Cardiac muscle cell (in vitro differentiated cells and primary cell): ENCODE data around the gene GNAZ. TPM values are rescaled to one million over a fixed set of nuclear protein-coding genes. Genes with fewer than 3 reads are reported as not detected.

Experiments used
- DNase-seq, 2 donors: peaks; one replicate each; pipeline versions ENCODE4 v3.0.0 to v3.0.0-alpha.2; 2010 to 2017; ENCODE audit warnings: low read depth in 1 of 2, low spot score in 1 of 2
- H3K27ac ChIP-seq: fragments of 200-600 bp; sonication (generic); 2 replicates; pipeline ENCODE4 v1.5.1; 2016
- H3K27me3 ChIP-seq: fragments of 200-600 bp; sonication (generic); 2 replicates; pipeline ENCODE4 v1.6.0; 2016; ENCODE audit warnings: control low read depth
- H3K36me3 ChIP-seq: fragments of 200-600 bp; sonication (generic); 2 replicates; pipeline ENCODE4 v1.5.1; 2016; ENCODE audit warnings: control low read depth
- H3K4me1 ChIP-seq: fragments of 200-600 bp; sonication (generic); 2 replicates; pipeline ENCODE4 v1.8.1; 2017; ENCODE audit warnings: low read depth, mild to moderate bottlenecking, mixed run types
- H3K4me3 ChIP-seq: fragments of 200-600 bp; sonication (generic); 2 replicates; pipeline ENCODE4 v1.5.1; 2016; ENCODE audit warnings: mild to moderate bottlenecking
- H3K9me3 ChIP-seq: fragments of 200-600 bp; sonication (generic); 2 replicates; pipeline ENCODE4 v1.5.1; 2017; ENCODE audit warnings: low read depth, mild to moderate bottlenecking, control low read depth
- polyA plus RNA-seq: library from polyadenylated mRNA; unstranded; fragments of >200 nt; fragmentation: Nextera tagmentation; extraction: Ambion mirVana; gene quantifications from 2 replicates; pipeline ENCODE4 v1.2.1, GENCODE V29; 2016
- total RNA-seq: library from RNA; depleted of rRNA; stranded (reverse); fragments of >200 nt; gene quantifications from 2 replicates; pipeline ENCODE4 v1.2.3, GENCODE V29; 2016
- TF ChIP-seq, protein P1 (sequence below): IDR thresholded peaks from 2 replicates; pipeline ENCODE4 v1.5.1; 2012; ENCODE audit warnings: low read depth, mild to moderate bottlenecking, low read length

Gene GNAZ
- total and polyA plus RNA-seq, 2 experiments from 2014 or later, result 1.8 to 3.7 TPM

DNA sequence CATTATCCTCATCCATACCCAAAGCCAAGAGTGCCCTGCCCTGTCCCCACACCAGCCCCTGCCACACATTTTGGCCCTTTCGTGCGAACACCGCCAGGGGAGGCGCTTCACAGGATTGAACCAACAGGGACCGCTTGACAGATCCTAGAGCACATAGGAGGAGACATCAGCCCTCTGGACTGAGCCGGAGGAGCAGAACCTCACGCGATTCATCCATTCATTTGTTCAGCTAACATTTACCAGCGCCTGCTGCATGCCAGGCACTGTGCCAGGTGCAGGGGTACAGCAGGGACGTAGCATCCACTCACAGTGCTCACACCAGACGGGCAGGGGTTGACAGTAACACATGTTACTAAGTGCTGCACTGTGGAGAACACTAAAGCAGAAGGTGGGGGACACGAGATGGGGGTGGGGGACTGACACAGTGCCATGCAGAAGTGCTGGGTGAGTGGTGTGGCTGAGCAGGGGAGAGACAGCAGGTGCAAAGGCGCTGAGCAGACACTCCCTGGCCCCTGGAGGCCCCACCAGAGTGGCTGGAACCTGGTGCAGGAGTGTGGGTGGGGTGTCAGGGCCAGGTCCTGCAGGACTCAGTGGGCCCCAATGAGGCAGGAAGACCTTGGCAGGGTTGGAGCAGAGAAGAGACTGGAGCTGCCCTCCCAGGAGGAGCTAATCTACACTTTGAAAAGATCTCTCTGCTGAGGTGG, 3.4 kb downstream of the GNAZ start:
- no peak for DNase-seq
- H3K4me3 ChIP-seq, result no peak overlapping the region
- peaks cover 52% of the 10 kb centered on the region for H3K27me3 ChIP-seq
- TF ChIP-seq, protein P1, sequence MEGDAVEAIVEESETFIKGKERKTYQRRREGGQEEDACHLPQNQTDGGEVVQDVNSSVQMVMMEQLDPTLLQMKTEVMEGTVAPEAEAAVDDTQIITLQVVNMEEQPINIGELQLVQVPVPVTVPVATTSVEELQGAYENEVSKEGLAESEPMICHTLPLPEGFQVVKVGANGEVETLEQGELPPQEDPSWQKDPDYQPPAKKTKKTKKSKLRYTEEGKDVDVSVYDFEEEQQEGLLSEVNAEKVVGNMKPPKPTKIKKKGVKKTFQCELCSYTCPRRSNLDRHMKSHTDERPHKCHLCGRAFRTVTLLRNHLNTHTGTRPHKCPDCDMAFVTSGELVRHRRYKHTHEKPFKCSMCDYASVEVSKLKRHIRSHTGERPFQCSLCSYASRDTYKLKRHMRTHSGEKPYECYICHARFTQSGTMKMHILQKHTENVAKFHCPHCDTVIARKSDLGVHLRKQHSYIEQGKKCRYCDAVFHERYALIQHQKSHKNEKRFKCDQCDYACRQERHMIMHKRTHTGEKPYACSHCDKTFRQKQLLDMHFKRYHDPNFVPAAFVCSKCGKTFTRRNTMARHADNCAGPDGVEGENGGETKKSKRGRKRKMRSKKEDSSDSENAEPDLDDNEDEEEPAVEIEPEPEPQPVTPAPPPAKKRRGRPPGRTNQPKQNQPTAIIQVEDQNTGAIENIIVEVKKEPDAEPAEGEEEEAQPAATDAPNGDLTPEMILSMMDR, result no peak
- no peak overlapping the region for H3K27ac ChIP-seq
- H3K4me1 ChIP-seq, result no peaks in the 10 kb centered on the region
- H3K9me3 ChIP-seq, result no peaks in the 10 kb centered on the region
- no peaks in the 10 kb centered on the region for H3K36me3 ChIP-seq

DNA sequence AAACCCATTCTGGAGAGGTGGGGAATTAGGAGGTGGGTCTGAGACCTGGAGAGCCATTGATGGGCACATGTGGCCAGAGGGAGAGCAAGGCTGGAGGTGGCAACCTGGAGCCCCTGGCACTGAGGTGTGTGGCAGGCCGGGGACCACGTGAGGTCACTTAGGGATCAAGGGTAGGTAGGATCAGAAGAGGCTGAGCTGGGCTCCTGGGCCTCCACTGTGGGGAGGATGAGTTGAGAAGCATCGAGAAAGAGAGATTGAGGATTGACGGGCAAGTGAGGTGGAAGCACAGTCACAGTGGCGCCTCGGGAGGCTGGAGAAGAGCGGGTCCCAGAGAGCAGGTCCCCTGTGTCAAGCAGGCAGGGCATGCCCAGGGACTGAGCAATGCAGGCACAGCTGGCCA, 4.1 kb downstream of the GNAZ start:
- no peak overlapping the region for H3K4me3 ChIP-seq
- no peaks in the 10 kb centered on the region for H3K4me1 ChIP-seq
- peaks cover 45% of the 10 kb centered on the region for H3K27me3 ChIP-seq
- H3K27ac ChIP-seq, result no peak overlapping the region
- no peaks in the 10 kb centered on the region for H3K9me3 ChIP-seq
- TF ChIP-seq, protein P1, result no peak
- H3K36me3 ChIP-seq, result no peaks in the 10 kb centered on the region
- no peak for DNase-seq

DNA sequence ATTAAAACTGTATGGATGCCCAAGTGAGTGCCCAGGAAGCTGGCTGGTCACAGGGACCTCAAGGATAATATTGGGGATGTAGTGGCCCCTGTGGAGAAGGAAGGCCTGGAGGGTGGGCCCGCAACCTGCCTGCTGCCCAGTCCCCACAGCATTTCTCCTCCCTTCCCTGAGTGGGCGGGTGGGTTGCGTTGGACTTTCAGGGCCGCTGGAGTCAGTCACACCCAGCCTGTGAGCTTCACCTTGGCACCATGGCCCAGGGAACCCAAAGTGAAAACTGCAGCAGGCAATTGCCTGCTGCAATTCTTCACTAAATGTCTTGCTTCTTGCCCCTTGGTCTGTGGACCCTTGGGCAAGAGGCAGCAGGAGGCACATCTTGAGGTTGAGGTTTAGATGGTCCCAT, 4.7 kb downstream of the GNAZ start:
- TF ChIP-seq, protein P1, result no peak
- no peak overlapping the region for H3K27ac ChIP-seq
- H3K27me3 ChIP-seq, result peaks cover 40% of the 10 kb centered on the region
- no peak overlapping the region for H3K4me3 ChIP-seq
- H3K36me3 ChIP-seq, result no peaks in the 10 kb centered on the region
- H3K9me3 ChIP-seq, result no peaks in the 10 kb centered on the region
- H3K4me1 ChIP-seq, result no peaks in the 10 kb centered on the region
- no peak for DNase-seq

DNA sequence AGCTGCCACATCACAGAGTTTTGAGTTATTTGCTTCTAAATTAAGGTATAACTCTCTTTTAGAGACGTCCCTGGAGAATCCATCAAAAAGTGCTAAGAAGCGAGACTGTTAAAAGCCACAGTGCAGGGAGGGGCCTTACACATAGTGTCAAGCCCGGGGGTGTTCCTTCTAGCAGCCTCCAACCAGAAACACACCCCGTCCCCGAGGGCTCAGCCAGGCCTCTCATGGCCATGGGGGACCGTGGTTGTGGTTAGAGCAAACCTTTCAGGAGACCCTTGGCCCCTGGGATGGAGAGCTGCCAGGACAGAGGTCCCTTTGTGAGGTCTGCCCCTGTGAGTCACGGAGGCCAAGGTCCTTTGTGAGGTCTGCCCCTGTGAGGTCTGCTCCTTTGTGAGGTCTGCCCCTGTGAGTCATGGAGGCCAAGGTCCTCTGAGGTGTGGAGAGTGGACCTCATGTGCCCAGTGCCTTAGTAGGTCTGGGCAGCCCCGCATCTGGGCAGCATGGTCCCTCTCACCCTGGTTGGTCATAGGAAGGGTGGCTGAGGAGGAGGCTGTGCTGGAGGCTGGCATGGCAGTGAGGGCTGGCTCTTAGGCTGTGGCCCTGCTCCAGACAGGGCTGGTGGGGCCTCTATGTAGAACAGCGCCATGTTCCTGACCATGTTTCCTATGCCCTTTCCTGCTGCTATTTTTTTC, 5.4 kb downstream of the GNAZ start:
- Histone ChIP-seq H3K36me3 (no peaks in the 10 kb centered on the region), H3K4me1 (no peaks in the 10 kb centered on the region), H3K27ac (no peak overlapping the region), H3K9me3 (no peaks in the 10 kb centered on the region), H3K27me3 (peaks cover 37% of the 10 kb centered on the region), H3K4me3 (no peak overlapping the region)
- DNase-seq, result no peak
- TF ChIP-seq, protein P1, result no peak

DNA sequence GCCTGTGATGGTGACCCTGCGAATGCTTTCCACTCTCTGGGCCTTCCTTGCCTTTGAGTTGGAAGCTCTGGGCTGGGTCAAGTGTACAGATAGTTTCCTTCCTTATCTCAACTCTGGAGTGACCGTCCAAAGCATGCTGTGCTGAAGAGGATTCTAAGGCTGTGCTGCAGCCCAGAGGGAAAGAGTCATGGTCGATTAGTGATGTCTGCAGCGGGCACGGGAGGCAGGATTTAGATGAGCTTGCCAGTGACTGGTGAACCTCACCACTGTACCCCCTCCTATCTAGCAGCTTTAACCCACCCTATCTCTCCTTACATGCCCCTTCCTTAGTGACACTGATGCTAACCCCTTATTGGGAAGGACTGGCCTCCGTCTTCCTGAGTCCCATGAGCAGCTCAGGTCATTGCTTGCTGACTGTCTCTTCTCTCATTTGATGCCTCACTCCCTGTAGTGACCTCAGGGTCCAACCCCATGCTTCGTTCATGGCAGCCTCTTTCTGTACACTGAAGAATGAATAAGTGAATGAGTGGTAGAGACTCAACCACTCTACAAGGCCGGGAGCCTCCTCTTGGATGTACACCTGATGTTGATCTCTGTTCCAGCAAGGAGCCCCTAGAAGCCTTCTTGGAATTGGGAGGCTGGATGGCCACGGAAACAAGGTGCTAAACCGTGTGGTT, 6.7 kb downstream of the GNAZ start:
- Histone ChIP-seq H3K27ac (no peak overlapping the region), H3K4me1 (no peaks in the 10 kb centered on the region), H3K9me3 (no peaks in the 10 kb centered on the region)

More for the DNA sequence above, 6.7 kb downstream of the GNAZ start:
- no peak for DNase-seq
- no peaks in the 10 kb centered on the region for H3K36me3 ChIP-seq
- peaks cover 23% of the 10 kb centered on the region for H3K27me3 ChIP-seq
- TF ChIP-seq, protein P1, result no peak
- H3K4me3 ChIP-seq, result no peak overlapping the region
